HG03196 (cell line): ENCODE measurements around the gene AP4E1.
"Not testable (repeated sequence)": the region's sequence is repeated elsewhere in the genome, so short reads cannot be mapped to it uniquely, and the experiment has no call there.

Experiments used
- ATAC-seq: cut with Tn5 transposase; IDR thresholded peaks from one replicate; pipeline ENCODE4 v1.9.1; 2021; ENCODE audit not compliant: unreplicated experiment

The AP4E1 gene

GRCh38 chr15:50908209-50909009 is at the start of gene AP4E1:
Gene AP4E1, plus strand, starts transcription at chr15:50908683. Its CDS starts 96 bp downstream, at chr15:50908779.
- peak; percentile 57 for ATAC-seq

GRCh38 chr15:50860824-50861223 is 47.7 kb upstream of the AP4E1 start:
- no peak for ATAC-seq

- no peak for ATAC-seq
Observed at GRCh38 chr15:50862553-50862952, 45.9 kb upstream of the AP4E1 start.

- no peak for ATAC-seq
Observed at GRCh38 chr15:50864873-50865272, 43.6 kb upstream of the AP4E1 start.

GRCh38 chr15:50865515-50866353 is 42.7 kb upstream of the AP4E1 start:
- no peak for ATAC-seq

GRCh38 chr15:50871832-50872231 is 36.7 kb upstream of the AP4E1 start:
- no peak for ATAC-seq

GRCh38 chr15:50872832-50873426 is 35.6 kb upstream of the AP4E1 start:
- ATAC-seq, result no peak

GRCh38 chr15:50873935-50874361 is 34.5 kb upstream of the AP4E1 start:
- ATAC-seq, result no peak

- ATAC-seq, result not testable (repeated sequence)
Observed at GRCh38 chr15:50875238-50875637, 33.2 kb upstream of the AP4E1 start.

- no peak for ATAC-seq
Observed at GRCh38 chr15:50876260-50876988, 32.1 kb upstream of the AP4E1 start.

GRCh38 chr15:50876989-50877360 is 31.5 kb upstream of the AP4E1 start:
- ATAC-seq, result no peak

- peak; percentile 54 for ATAC-seq
Observed at GRCh38 chr15:50879016-50879617, 29.4 kb upstream of the AP4E1 start.

GRCh38 chr15:50880206-50880605 is 28.3 kb upstream of the AP4E1 start:
- no peak for ATAC-seq

GRCh38 chr15:50880651-50881114 is 27.8 kb upstream of the AP4E1 start:
- peak; percentile 30 for ATAC-seq

GRCh38 chr15:50881121-50882048 is 27.1 kb upstream of the AP4E1 start:
- ATAC-seq, result no peak

GRCh38 chr15:50883903-50884302 is 24.6 kb upstream of the AP4E1 start:
- ATAC-seq, result no peak

GRCh38 chr15:50884540-50884939 is 23.9 kb upstream of the AP4E1 start:
- ATAC-seq, result no peak

GRCh38 chr15:50886139-50886467 is 22.4 kb upstream of the AP4E1 start:
- no peak for ATAC-seq

GRCh38 chr15:50886611-50887345 is 21.7 kb upstream of the AP4E1 start:
- ATAC-seq, result no peak
